Kidney capillary endothelial cell (primary cell): Measurements from ENCODE around the gene EDAR.

Source experiments
- DNase-seq: peaks from one replicate; pipeline ENCODE4 v3.0.0-alpha.2; 2018; ENCODE audit warnings: low spot score

Gene EDAR

GRCh38 chr2:108988796-108989713 is at the start of gene EDAR:
EDAR (minus strand) TSS chr2:108989220; CDS start chr2:108931014, 58,206 bp downstream.
- no peak for DNase-seq

GRCh38 chr2:109033171-109033570 is 44.2 kb upstream of the EDAR start:
- DNase-seq = no peak

GRCh38 chr2:109032229-109032820 is 43.3 kb upstream of the EDAR start:
- no peak for DNase-seq

- no peak for DNase-seq
Observed at GRCh38 chr2:109031476-109032228, 42.6 kb upstream of the EDAR start.

- DNase-seq = no peak
Observed at GRCh38 chr2:109030870-109031475, 42.0 kb upstream of the EDAR start.

- no peak for DNase-seq
Observed at GRCh38 chr2:109029490-109030201, 40.6 kb upstream of the EDAR start.

GRCh38 chr2:109028738-109029489 is 39.9 kb upstream of the EDAR start:
- DNase-seq = no peak

GRCh38 chr2:109028277-109028676 is 39.3 kb upstream of the EDAR start:
- DNase-seq = no peak

- DNase-seq = no peak
Observed at GRCh38 chr2:109027702-109028101, 38.7 kb upstream of the EDAR start.

GRCh38 chr2:109024477-109024876 is 35.5 kb upstream of the EDAR start:
- DNase-seq = no peak

- no peak for DNase-seq
Observed at GRCh38 chr2:109021895-109022300, 32.9 kb upstream of the EDAR start.

- DNase-seq = no peak
Observed at GRCh38 chr2:109020217-109020637, 31.2 kb upstream of the EDAR start.

GRCh38 chr2:109018452-109018851 is 29.4 kb upstream of the EDAR start:
- DNase-seq = no peak

- DNase-seq = no peak
Observed at GRCh38 chr2:109017017-109017416, 28.0 kb upstream of the EDAR start.

- no peak for DNase-seq
Observed at GRCh38 chr2:109016376-109016775, 27.4 kb upstream of the EDAR start.

- DNase-seq = no peak
Observed at GRCh38 chr2:109014476-109014875, 25.5 kb upstream of the EDAR start.

GRCh38 chr2:109013051-109013450 is 24.0 kb upstream of the EDAR start:
- no peak for DNase-seq

- no peak for DNase-seq
Observed at GRCh38 chr2:109009920-109010610, 21.0 kb upstream of the EDAR start.

GRCh38 chr2:109006971-109007370 is 18.0 kb upstream of the EDAR start:
- no peak for DNase-seq

- no peak for DNase-seq
Observed at GRCh38 chr2:109005686-109006204, 16.7 kb upstream of the EDAR start.
